HL-60 (cell line): Measurements from ENCODE around the gene EDRF1.

Experiments used
- GABPA ChIP-seq: IDR thresholded peaks from 2 replicates; pipeline ENCODE4 v1.6.1; 2012; ENCODE audit warnings: low read depth
- SPI1 ChIP-seq: IDR thresholded peaks from 2 replicates; pipeline ENCODE4 v1.6.1; 2012; ENCODE audit warnings: low read depth, mild to moderate bottlenecking, borderline replicate concordance
- TF ChIP-seq, protein P1 (sequence below): IDR thresholded peaks from one replicate; pipeline ENCODE4 v1.5.1; 2011; ENCODE audit warnings: low read length, control low read depth, inconsistent platforms; ENCODE audit not compliant: insufficient read depth
- TF ChIP-seq, protein P2 (sequence below): IDR thresholded peaks from 2 replicates; pipeline ENCODE4 v1.6.1; 2012; ENCODE audit warnings: low read depth; ENCODE audit not compliant: insufficient replicate concordance

DNA sequence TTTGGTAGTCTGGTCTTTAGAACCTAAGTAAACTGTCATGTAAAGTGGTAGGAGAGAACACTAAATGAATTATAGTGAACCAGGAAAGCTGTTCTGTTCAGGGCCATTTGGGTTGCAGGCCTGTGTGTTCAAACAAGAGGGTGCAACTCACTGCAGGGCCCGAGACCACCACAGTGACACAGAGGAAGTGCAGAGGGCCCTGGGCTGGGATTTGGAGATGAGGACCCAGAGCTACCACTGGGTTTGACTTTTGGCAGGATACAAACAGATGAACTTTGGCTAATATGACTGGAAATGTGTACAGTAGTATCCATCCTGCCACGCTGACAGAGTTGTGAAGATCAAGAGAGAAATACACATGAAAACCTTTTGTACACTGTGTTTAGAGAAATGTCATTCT lies 46.3 kb downstream of the EDRF1 start:
- TF ChIP-seq GABPA (no peak), SPI1 (no peak)
- TF ChIP-seq, protein P1, sequence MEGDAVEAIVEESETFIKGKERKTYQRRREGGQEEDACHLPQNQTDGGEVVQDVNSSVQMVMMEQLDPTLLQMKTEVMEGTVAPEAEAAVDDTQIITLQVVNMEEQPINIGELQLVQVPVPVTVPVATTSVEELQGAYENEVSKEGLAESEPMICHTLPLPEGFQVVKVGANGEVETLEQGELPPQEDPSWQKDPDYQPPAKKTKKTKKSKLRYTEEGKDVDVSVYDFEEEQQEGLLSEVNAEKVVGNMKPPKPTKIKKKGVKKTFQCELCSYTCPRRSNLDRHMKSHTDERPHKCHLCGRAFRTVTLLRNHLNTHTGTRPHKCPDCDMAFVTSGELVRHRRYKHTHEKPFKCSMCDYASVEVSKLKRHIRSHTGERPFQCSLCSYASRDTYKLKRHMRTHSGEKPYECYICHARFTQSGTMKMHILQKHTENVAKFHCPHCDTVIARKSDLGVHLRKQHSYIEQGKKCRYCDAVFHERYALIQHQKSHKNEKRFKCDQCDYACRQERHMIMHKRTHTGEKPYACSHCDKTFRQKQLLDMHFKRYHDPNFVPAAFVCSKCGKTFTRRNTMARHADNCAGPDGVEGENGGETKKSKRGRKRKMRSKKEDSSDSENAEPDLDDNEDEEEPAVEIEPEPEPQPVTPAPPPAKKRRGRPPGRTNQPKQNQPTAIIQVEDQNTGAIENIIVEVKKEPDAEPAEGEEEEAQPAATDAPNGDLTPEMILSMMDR, result no peak
- TF ChIP-seq, protein P2, sequence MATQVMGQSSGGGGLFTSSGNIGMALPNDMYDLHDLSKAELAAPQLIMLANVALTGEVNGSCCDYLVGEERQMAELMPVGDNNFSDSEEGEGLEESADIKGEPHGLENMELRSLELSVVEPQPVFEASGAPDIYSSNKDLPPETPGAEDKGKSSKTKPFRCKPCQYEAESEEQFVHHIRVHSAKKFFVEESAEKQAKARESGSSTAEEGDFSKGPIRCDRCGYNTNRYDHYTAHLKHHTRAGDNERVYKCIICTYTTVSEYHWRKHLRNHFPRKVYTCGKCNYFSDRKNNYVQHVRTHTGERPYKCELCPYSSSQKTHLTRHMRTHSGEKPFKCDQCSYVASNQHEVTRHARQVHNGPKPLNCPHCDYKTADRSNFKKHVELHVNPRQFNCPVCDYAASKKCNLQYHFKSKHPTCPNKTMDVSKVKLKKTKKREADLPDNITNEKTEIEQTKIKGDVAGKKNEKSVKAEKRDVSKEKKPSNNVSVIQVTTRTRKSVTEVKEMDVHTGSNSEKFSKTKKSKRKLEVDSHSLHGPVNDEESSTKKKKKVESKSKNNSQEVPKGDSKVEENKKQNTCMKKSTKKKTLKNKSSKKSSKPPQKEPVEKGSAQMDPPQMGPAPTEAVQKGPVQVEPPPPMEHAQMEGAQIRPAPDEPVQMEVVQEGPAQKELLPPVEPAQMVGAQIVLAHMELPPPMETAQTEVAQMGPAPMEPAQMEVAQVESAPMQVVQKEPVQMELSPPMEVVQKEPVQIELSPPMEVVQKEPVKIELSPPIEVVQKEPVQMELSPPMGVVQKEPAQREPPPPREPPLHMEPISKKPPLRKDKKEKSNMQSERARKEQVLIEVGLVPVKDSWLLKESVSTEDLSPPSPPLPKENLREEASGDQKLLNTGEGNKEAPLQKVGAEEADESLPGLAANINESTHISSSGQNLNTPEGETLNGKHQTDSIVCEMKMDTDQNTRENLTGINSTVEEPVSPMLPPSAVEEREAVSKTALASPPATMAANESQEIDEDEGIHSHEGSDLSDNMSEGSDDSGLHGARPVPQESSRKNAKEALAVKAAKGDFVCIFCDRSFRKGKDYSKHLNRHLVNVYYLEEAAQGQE, result no peak
